ENCODE data around the gene MAST3. TPM values are rescaled to one million over a fixed set of nuclear protein-coding genes. Genes with fewer than 3 reads are reported as not detected.

The MAST3 gene
- total and polyA plus RNA-seq, 4 donors, result 4.3 to 10.6 (median 6.7) TPM

- Histone ChIP-seq H3K4me3 (ENCODE audit: low read depth in 1 of 3, low read length in 3 of 3) (no peak overlapping the region), H3K9ac (ENCODE audit: low read depth in 1 of 2, low read length in 2 of 2) (no peak overlapping the region), H3K27ac (ENCODE audit: low read depth in 1 of 2, low read length in 2 of 2) (peak overlapping the region; percentile 2 to 86), H3K9me3 (ENCODE audit: control insufficient read depth in 4 of 4, low read length in 3 of 4) (no peaks in the 10 kb centered on the region), H3K4me1 (ENCODE audit: control insufficient read depth in 4 of 4, insufficient read depth in 4 of 4, low read length in 3 of 4) (peaks cover 1 to 45% (median 31%) of the 10 kb centered on the region in 4 donors), H3K27me3 (ENCODE audit: control insufficient read depth in 4 of 4, insufficient read depth in 4 of 4, low read length in 3 of 4) (no peaks in the 10 kb centered on the region), H3K36me3 (ENCODE audit: control insufficient read depth in 4 of 4, insufficient read depth in 3 of 4, low read depth in 1 of 4, low read length in 3 of 4) (peaks cover 9 to 20% (median 19%) of the 10 kb centered on the region in 4 donors)
- TF ChIP-seq FOXA2 (IDR thresholded peaks at IDR 0.05) (no peak), CTCF (IDR thresholded peaks at IDR 0.05; ENCODE audit: low read depth, low read length, missing input control) (no peak), YY1 (IDR thresholded peaks at IDR 0.05) (no peak), EGR1 (IDR thresholded peaks at IDR 0.05; ENCODE audit: low read depth in 2 of 2) (no peak), ATF3 (IDR thresholded peaks at IDR 0.05) (no peak), TAF1 (conservative IDR thresholded peaks at IDR 0.05) (no peak), HNF4A (conservative IDR thresholded peaks at IDR 0.05) (no peak), RAD21 (IDR thresholded peaks at IDR 0.05) (no peak), FOXA1 (IDR thresholded peaks at IDR 0.05) (no peak), JUND (IDR thresholded peaks at IDR 0.05) (no peak), NR2F2 (IDR thresholded peaks at IDR 0.05) (no peak), ZBTB33 (IDR thresholded peaks at IDR 0.05) (no peak), HNF4G (IDR thresholded peaks at IDR 0.05) (no peak), GABPA (IDR thresholded peaks at IDR 0.05 in 1 of 2, conservative IDR thresholded peaks at IDR 0.05 in 1 of 2) (no peak), REST (IDR thresholded peaks at IDR 0.05) (no peak), SP1 (IDR thresholded peaks at IDR 0.05) (no peak), RXRA (IDR thresholded peaks at IDR 0.05) (no peak), MAX (IDR thresholded peaks at IDR 0.05) (no peak)
- DNase-seq (ENCODE audit: low spot score), result no peak
- WGBS, result 88% methylated on average over 9 of the region's 9 CpGs
These were observed 40.2 kb downstream of the MAST3 start for GRCh38 chr19:18137657-18138339.

All from liver (tissue), 9 donors.